ENCODE data around the gene NFAT5. TPM values are rescaled to one million over a fixed set of nuclear protein-coding genes. Genes with fewer than 3 reads are reported as not detected.

The NFAT5 gene
- total and polyA plus RNA-seq, 8 donors: 1.2 to 57.2 (median 21.5) TPM

- no peak overlapping the region for H3K4me3 ChIP-seq
- no peak for DNase-seq
- H3K4me1 ChIP-seq: peaks cover 7 to 48% (median 25%) of the 10 kb centered on the region in 4 donors
- TF ChIP-seq POLR2A (IDR thresholded peaks at IDR 0.05) (no peak), POLR2AphosphoS5 (IDR thresholded peaks at IDR 0.05) (no peak), EP300 (IDR thresholded peaks at IDR 0.05) (no peak), CTCF (IDR thresholded peaks at IDR 0.05) (no peak)
- H3K36me3 ChIP-seq: no peaks in the 10 kb centered on the region
- H3K27ac ChIP-seq: no peak overlapping the region
- intact Hi-C loops (cut with DNase I; ENCODE audit: low total_unique reads): no loop called here
- H3K27me3 ChIP-seq: no peaks in the 10 kb centered on the region
- WGBS, 5 donors: 89 to 98% (median 92%) methylated on average over 5 of the region's 5 CpGs
- H3K9me3 ChIP-seq: no peaks in the 10 kb centered on the region
Observed at GRCh38 chr16:69598045-69598444, 32.3 kb downstream of the NFAT5 start.

- Histone ChIP-seq H3K36me3 (no peaks in the 10 kb centered on the region), H3K27ac (no peak overlapping the region), H3K9me3 (no peaks in the 10 kb centered on the region), H3K4me3 (no peak overlapping the region), H3K27me3 (no peaks in the 10 kb centered on the region), H3K4me1 (peaks cover 4 to 34% (median 22%) of the 10 kb centered on the region in 4 donors)
- DNase-seq: no peak
- TF ChIP-seq POLR2A (IDR thresholded peaks at IDR 0.05): no peak
- no peak for TF ChIP-seq POLR2AphosphoS5 (IDR thresholded peaks at IDR 0.05)
- TF ChIP-seq CTCF (IDR thresholded peaks at IDR 0.05): no peak
- no peak for TF ChIP-seq EP300 (IDR thresholded peaks at IDR 0.05)
- 71 to 84% (median 76%) methylated on average over 1 of the region's 1 CpG for WGBS, 5 donors
- intact Hi-C loops (cut with DNase I; ENCODE audit: low total_unique reads): no loop called here
Observed at GRCh38 chr16:69599731-69600130, 34.0 kb downstream of the NFAT5 start.

- no peak overlapping the region for H3K27ac ChIP-seq
- no peak for DNase-seq
- no peak for TF ChIP-seq CTCF (IDR thresholded peaks at IDR 0.05)
- no peak for TF ChIP-seq POLR2AphosphoS5 (IDR thresholded peaks at IDR 0.05)
- TF ChIP-seq EP300 (IDR thresholded peaks at IDR 0.05): no peak
- no peak for TF ChIP-seq POLR2A (IDR thresholded peaks at IDR 0.05)
- intact Hi-C loops (cut with DNase I; ENCODE audit: low total_unique reads): no loop called here
- peaks cover 0 to 29% (median 19%) of the 10 kb centered on the region in 4 donors for H3K4me1 ChIP-seq
- H3K9me3 ChIP-seq: no peaks in the 10 kb centered on the region
- no peaks in the 10 kb centered on the region for H3K36me3 ChIP-seq
- H3K27me3 ChIP-seq: no peaks in the 10 kb centered on the region
- H3K4me3 ChIP-seq: no peak overlapping the region
Observed at GRCh38 chr16:69600202-69600601, 34.4 kb downstream of the NFAT5 start.

- H3K9me3 ChIP-seq: no peaks in the 10 kb centered on the region
- peaks cover 0 to 19% (median 12%) of the 10 kb centered on the region in 4 donors for H3K4me1 ChIP-seq
- H3K4me3 ChIP-seq: no peak overlapping the region
- no peaks in the 10 kb centered on the region for H3K36me3 ChIP-seq
- H3K27me3 ChIP-seq: no peaks in the 10 kb centered on the region
- H3K27ac ChIP-seq: no peak overlapping the region
- TF ChIP-seq POLR2A (IDR thresholded peaks at IDR 0.05) (no peak), CTCF (IDR thresholded peaks at IDR 0.05) (no peak), EP300 (IDR thresholded peaks at IDR 0.05) (no peak), POLR2AphosphoS5 (IDR thresholded peaks at IDR 0.05) (no peak)
- 90 to 92% (median 91%) methylated on average over 6 of the region's 6 CpGs for WGBS, 5 donors
- DNase-seq: no peak
- intact Hi-C loops (cut with DNase I; ENCODE audit: low total_unique reads): no loop called here
Observed at GRCh38 chr16:69601250-69601649, 35.5 kb downstream of the NFAT5 start.
